ENCODE data around the gene SYNPO2.
"Not testable (repeated sequence)": the region's sequence is repeated elsewhere in the genome, so short reads cannot be mapped to it uniquely, and the experiment has no call there.

Gene SYNPO2

DNA sequence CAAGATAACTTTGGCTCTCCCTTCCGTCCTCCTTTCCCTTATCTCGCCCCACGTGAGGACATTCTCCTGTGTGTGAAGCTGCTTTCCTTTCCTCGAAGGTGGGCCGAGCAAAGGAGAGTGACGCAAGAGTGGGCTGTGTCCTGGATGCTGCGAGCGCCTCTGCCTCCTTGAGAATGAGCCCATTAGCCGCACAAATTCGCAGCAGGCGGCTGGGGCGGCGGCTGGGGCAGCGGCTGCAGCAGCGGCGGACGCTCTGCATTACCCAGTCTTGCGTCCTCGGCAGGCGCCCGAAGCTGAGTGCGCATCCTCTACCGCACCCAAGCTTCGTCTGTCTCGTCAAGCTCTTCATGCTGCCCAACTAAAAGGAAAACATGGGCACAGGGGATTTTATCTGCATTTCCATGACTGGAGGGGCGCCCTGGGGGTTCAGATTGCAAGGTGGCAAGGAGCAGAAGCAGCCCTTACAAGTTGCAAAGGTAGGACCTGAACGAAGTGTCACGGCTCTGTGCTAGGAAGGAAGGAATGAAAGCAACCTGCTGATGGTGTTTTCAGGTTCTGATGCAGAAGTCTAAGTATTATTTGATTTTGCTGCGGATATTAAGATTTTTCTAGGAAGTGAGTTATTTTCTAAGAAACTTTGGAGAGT lies at the start of gene SYNPO2:
Gene SYNPO2, plus strand, starts transcription at position 189 of the 646 bp plus-strand sequence. Its CDS starts 183 bp downstream, at position 372.
- peak in 1 of 2 donors; percentile 1 for DNase-seq (ENCODE audit: low read depth in 1 of 2, low spot score in 1 of 2)

- no peak for DNase-seq (ENCODE audit: low read depth in 1 of 2, low spot score in 1 of 2)
Observed at GRCh38 chr4:118839221-118839927, 49.3 kb upstream of the SYNPO2 start.

DNA sequence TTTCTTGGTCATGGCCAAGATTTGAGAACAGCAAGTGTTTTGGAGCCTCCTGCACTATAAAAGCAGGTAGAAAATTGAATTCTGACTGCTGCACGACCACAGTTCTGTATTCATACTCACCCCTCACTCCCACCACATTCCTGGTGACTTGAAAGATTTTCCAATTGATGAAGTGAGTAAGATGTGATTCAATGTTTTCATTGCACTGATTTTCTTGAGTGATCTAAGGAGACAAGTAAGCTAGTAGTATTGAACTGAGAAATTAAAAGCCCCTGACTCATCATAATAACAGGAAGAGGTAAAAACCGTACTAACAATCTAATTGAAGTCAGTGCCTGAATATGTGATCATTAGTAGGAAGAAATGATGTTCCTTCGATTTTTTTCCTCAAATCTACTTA lies 46.6 kb upstream of the SYNPO2 start:
- no peak for DNase-seq (ENCODE audit: low read depth in 1 of 2, low spot score in 1 of 2)

- DNase-seq (ENCODE audit: low read depth in 1 of 2, low spot score in 1 of 2), result no peak
Observed at GRCh38 chr4:118843237-118843636, 45.4 kb upstream of the SYNPO2 start.

GRCh38 chr4:118845552-118846050 lies 43.1 kb upstream of the SYNPO2 start:
- DNase-seq (ENCODE audit: low read depth in 1 of 2, low spot score in 1 of 2), result no peak

GRCh38 chr4:118846979-118847378 lies 41.7 kb upstream of the SYNPO2 start:
- no peak for DNase-seq (ENCODE audit: low read depth in 1 of 2, low spot score in 1 of 2)

- no peak for DNase-seq (ENCODE audit: low read depth in 1 of 2, low spot score in 1 of 2)
Observed at GRCh38 chr4:118848242-118848641, 40.4 kb upstream of the SYNPO2 start.

- no peak for DNase-seq (ENCODE audit: low read depth in 1 of 2, low spot score in 1 of 2)
Observed at GRCh38 chr4:118848901-118849300, 39.8 kb upstream of the SYNPO2 start.

DNA sequence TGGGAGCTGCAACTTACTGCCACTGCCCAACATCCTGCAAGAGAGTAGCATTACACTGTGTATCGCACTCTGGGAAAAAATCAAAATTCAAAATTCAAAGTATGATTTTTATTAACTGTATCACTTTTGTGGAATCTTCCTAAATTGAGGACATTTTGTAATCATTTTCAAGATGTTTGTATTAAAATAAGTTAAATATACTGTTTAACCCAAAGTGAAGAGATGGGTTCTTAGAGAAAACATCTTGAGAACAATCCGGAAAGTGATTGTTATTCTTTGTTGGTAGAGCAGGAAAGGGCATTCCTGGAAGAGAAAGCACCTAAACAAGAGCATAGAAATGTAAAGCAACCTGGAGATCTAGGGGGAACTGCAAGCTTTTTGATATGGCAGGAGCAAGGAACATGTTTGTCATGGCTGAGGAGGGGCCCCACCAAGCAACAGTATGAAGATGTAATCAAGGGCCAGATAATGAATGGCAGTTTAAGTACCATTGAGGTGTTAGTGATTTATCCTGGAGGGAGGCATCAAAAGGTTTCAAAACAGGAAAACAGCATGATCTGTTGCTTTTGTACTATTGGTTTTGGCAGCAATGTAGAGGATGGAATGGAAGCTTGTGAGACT lies 38.7 kb upstream of the SYNPO2 start:
- no peak for DNase-seq (ENCODE audit: low read depth in 1 of 2, low spot score in 1 of 2)

GRCh38 chr4:118850488-118851173 lies 38.0 kb upstream of the SYNPO2 start:
- peak in 1 of 2 donors; percentile 6 for DNase-seq (ENCODE audit: low read depth in 1 of 2, low spot score in 1 of 2)

DNA sequence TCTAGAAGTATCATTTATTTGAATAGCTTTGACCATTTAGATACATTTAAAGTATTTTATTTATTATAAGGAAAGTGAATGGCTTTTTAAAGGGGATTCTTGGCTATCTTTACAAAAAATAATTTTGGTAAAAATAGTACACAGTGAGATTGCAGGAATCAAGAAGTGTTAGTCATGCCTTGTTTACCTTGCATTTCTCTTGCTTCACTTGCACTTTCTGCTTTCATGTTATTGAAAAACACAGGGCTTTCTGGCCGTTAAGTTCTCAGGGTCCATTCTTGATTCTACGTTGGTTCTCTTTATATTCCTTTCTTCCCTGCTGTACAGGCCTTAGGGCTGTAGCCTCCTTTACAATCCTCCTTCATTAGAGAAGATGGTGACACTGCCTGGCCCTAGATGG lies 30.9 kb upstream of the SYNPO2 start:
- no peak for DNase-seq (ENCODE audit: low read depth in 1 of 2, low spot score in 1 of 2)

DNA sequence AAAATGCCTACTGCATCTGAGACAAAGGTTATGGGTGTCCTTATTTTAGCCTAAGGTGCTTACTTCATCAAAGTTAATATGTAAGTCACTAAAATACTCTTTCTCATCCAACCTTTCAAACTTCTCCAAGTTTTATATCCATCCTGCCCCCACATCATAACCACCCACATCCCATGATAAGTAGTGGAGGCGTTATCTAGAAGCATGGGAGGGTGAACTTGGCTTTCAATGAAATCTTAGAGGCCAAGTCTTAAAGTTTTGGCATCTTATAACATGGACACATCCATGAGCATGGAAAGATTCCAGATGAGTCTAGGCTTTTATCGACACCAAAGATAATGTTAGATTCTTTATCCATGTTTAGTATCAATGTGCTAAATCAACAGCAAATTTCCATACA lies 29.9 kb upstream of the SYNPO2 start:
- no peak for DNase-seq (ENCODE audit: low read depth in 1 of 2, low spot score in 1 of 2)

GRCh38 chr4:118865091-118865708 lies 23.5 kb upstream of the SYNPO2 start:
- DNase-seq (ENCODE audit: low read depth in 1 of 2, low spot score in 1 of 2), result no peak

- no peak for DNase-seq (ENCODE audit: low read depth in 1 of 2, low spot score in 1 of 2)
Observed at GRCh38 chr4:118866442-118866841, 22.2 kb upstream of the SYNPO2 start.

- no peak for DNase-seq (ENCODE audit: low read depth in 1 of 2, low spot score in 1 of 2)
Observed at GRCh38 chr4:118867311-118868067, 21.2 kb upstream of the SYNPO2 start.

- DNase-seq (ENCODE audit: low read depth in 1 of 2, low spot score in 1 of 2), result no peak
Observed at GRCh38 chr4:118869808-118870342, 18.8 kb upstream of the SYNPO2 start.

- no peak for DNase-seq (ENCODE audit: low read depth in 1 of 2, low spot score in 1 of 2)
Observed at GRCh38 chr4:118872181-118872580, 16.5 kb upstream of the SYNPO2 start.

DNA sequence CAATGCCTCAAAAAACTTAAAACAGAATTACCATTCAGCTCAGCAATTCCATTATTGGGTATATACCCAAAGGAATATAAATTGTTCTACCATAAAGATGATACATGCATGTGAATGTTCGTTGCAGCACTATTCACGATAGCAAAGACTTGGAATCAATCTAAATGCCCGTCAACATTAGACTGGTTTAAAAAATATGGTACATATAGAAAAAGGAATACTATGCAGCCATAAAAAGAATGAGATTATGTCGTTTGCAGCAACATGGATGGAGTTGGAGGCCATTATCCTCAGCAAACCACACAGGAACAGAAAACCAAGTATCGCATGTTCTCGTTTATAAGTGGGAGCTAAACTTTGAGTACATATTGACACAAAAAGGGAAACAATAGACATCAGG lies 10.9 kb upstream of the SYNPO2 start:
- DNase-seq (ENCODE audit: low read depth in 1 of 2, low spot score in 1 of 2), result no peak

- DNase-seq (ENCODE audit: low read depth in 1 of 2, low spot score in 1 of 2), result not testable (repeated sequence)
Observed at GRCh38 chr4:118878507-118878906, 10.1 kb upstream of the SYNPO2 start.

DNA sequence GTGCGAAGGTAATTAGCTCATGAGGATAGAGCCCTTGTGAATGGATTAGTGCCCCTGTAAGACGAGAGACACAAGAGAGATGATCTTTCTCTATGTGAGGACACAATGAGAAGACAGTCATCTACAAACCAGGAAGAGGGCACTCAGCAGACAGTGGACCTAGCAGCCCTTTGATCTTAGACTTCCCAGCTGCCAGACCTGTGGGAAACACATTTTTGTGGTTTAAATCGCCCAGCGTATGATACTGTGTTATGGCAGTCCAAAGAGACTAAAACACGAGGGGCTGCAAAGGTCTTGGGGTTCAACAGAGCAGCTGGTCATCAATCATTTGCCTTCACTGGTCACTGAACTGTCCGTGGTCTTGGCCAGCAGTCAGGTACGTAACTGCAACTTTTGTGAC lies 9.2 kb upstream of the SYNPO2 start:
- DNase-seq (ENCODE audit: low read depth in 1 of 2, low spot score in 1 of 2), result no peak
